ENCODE measurements around the gene RRM2. TPM values are rescaled to one million over a fixed set of nuclear protein-coding genes. Genes with fewer than 3 reads are reported as not detected.

RRM2 gene
- total RNA-seq, 4 donors from 2014 or later: 0.40 to 3.2 (median 2.0) TPM

DNA sequence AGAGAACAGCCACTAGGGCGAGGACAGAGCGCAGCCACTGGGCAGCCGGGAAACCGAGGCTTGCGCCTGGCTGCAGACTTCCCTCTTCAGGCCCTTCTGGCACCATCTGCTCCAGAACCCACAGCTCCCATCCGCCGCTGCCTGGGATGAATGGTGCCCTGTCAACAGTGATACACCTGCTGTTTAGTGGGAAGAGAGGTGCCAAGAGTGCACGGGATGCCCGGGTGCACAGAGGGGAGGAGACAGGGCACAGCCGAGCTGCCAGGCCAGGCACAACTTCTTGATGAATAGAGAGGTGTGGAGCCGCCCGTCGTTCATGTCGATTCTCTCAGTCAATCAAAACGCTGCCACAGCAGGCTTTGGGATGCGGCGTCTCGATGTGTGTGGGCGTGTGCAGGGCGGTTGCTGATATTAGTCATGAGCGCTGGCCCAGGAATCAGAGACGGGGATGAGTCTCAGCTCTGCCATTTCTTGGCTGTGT lies 39.5 kb downstream of the RRM2 start:
- no peaks in the 10 kb centered on the region for H3K27me3 ChIP-seq
- TF ChIP-seq POLR2A (IDR thresholded peaks at IDR 0.05) (no peak), EP300 (IDR thresholded peaks at IDR 0.05) (no peak), POLR2AphosphoS5 (IDR thresholded peaks at IDR 0.05) (no peak)
- TF ChIP-seq, protein P1, sequence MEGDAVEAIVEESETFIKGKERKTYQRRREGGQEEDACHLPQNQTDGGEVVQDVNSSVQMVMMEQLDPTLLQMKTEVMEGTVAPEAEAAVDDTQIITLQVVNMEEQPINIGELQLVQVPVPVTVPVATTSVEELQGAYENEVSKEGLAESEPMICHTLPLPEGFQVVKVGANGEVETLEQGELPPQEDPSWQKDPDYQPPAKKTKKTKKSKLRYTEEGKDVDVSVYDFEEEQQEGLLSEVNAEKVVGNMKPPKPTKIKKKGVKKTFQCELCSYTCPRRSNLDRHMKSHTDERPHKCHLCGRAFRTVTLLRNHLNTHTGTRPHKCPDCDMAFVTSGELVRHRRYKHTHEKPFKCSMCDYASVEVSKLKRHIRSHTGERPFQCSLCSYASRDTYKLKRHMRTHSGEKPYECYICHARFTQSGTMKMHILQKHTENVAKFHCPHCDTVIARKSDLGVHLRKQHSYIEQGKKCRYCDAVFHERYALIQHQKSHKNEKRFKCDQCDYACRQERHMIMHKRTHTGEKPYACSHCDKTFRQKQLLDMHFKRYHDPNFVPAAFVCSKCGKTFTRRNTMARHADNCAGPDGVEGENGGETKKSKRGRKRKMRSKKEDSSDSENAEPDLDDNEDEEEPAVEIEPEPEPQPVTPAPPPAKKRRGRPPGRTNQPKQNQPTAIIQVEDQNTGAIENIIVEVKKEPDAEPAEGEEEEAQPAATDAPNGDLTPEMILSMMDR (IDR thresholded peaks at IDR 0.05): no peak
- ATAC-seq: no peak
- H3K27ac ChIP-seq: no peak overlapping the region
- 60 to 83% methylated on average over 1 to 8 of the region's 22 CpGs for WGBS, 2 donors (ENCODE audit: low coverage in 1 of 2)
- no peaks in the 10 kb centered on the region for H3K9me3 ChIP-seq
- H3K4me3 ChIP-seq: no peak overlapping the region
- no peaks in the 10 kb centered on the region for H3K36me3 ChIP-seq
- peaks cover 0 to 4% (median 0%) of the 10 kb centered on the region in 3 donors for H3K4me1 ChIP-seq

DNA sequence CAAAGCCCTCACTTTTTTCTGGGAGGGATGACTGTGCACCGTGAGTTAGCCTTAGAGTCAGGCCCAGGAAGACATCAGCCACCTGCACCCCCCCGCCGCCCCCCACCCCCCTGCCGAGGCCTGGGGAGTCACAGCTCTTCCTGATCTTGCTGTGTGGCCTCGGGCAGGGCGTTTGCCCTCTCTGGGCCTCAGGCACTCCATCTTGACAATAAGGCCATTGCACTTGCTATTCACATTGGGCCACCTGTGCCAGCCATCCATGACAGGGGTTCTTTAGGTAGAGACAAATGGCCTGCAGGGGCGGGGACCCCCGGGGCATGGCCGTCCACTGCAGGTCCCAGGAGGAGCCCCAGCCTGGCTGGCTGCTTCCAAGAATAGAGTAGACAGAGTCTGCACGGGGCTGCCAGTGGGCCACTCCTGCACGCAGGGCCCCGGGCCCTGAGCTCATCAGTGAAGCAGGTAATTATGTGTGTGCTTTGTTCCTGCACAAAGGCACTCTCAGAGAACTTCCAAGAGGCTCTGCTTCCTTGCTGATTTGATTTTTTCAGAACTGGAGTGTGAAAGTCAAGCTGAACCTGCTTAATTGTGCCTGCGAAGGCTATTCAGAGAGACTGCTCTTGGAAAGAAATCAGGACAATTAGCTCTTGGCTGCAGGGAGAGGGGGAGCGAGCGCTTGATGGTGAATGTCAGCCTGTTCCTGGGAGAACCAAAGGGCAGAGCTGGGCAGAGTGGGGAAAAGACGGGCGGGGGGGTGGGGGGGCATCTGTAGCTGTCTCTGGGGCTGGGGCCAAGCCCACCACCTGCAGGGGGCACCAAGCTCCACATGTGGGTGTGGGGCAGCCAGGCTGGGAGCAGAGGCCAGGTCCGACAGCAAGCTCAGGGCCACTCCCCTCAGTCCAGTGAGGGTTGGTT lies 40.3 kb downstream of the RRM2 start:
- no peaks in the 10 kb centered on the region for H3K36me3 ChIP-seq
- H3K27me3 ChIP-seq: no peaks in the 10 kb centered on the region
- 33 to 60% methylated on average over 1 to 3 of the region's 18 CpGs for WGBS, 2 donors (ENCODE audit: low coverage in 1 of 2)
- TF ChIP-seq, protein P1 (IDR thresholded peaks at IDR 0.05): peak in 1 of 4 experiments; percentile 21
- TF ChIP-seq POLR2A (IDR thresholded peaks at IDR 0.05): no peak
- no peaks in the 10 kb centered on the region for H3K9me3 ChIP-seq
- no peak overlapping the region for H3K4me3 ChIP-seq
- H3K27ac ChIP-seq: no peak overlapping the region
- peaks cover 0 to 4% (median 0%) of the 10 kb centered on the region in 3 donors for H3K4me1 ChIP-seq
- no peak for ATAC-seq

DNA sequence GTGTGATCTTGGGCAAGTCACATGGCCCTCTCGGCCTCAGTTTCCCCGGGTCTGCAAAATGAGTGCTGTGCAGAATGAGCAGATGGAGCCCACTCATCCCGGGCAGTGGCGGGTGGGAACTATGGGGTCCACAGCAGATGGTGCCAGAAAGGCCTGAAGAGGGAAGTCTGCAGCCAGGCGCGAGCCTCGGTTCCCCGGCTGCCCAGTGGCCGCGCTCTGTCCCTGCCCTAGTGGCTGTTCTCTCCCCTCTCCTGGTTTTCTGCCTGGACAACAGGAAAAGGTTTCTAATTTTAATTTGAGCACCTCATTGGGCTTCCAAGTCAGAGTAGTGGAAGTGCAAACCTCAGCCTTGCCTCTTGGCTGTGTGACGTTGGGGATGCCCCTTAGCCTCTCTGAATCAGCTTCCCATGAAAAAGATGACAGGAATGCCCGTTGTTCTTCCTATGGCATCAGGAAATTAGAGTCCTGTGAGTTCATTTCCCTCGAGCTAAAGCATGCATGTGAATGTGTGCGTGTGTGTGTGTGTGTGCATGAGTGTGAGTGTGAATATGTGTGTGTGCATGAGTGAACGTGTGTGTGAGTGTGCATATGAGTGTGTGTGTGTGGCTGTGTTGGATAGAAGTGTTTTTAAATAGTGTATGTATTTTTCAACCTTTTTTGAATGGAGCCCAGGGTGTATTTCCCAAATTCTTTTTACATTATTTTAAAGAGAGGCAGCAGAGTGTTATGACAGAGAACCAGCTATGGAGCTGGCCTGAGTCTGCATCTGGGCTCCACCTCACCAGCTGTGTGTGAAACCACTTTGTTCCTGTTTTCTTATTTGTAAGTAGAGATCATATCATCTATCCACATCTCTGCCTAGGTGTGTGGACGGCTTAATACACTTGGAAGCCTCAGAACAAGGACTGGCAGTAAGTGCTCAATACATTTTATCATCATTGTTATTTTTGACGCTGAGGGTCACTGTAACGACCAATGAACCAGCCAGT lies 41.3 kb downstream of the RRM2 start:
- Histone ChIP-seq H3K4me3 (no peak overlapping the region), H3K9me3 (no peaks in the 10 kb centered on the region), H3K27me3 (no peaks in the 10 kb centered on the region), H3K4me1 (peaks cover 0 to 4% (median 0%) of the 10 kb centered on the region in 3 donors), H3K36me3 (no peaks in the 10 kb centered on the region), H3K27ac (no peak overlapping the region)
- WGBS, 2 donors (ENCODE audit: low coverage in 1 of 2): 81 to 90% methylated on average over 2 to 10 of the region's 18 CpGs
- no peak for ATAC-seq
- TF ChIP-seq POLR2AphosphoS5 (IDR thresholded peaks at IDR 0.05) (no peak), POLR2A (IDR thresholded peaks at IDR 0.05) (no peak), EP300 (IDR thresholded peaks at IDR 0.05) (no peak)
- TF ChIP-seq, protein P1 (IDR thresholded peaks at IDR 0.05): no peak

GRCh38 chr2:10164601-10165000 lies 42.1 kb downstream of the RRM2 start:
- no peaks in the 10 kb centered on the region for H3K9me3 ChIP-seq
- H3K36me3 ChIP-seq: no peaks in the 10 kb centered on the region
- 86 to 100% methylated on average over 2 of the region's 8 CpGs for WGBS, 2 donors (ENCODE audit: low coverage in 1 of 2)
- TF ChIP-seq, protein P1 (IDR thresholded peaks at IDR 0.05): no peak
- no peak for TF ChIP-seq POLR2AphosphoS5 (IDR thresholded peaks at IDR 0.05)
- TF ChIP-seq EP300 (IDR thresholded peaks at IDR 0.05): no peak
- no peak for TF ChIP-seq POLR2A (IDR thresholded peaks at IDR 0.05)
- no peak for ATAC-seq
- H3K27ac ChIP-seq: no peak overlapping the region
- no peak overlapping the region for H3K4me3 ChIP-seq
- peaks cover 0 to 4% (median 0%) of the 10 kb centered on the region in 3 donors for H3K4me1 ChIP-seq
- no peaks in the 10 kb centered on the region for H3K27me3 ChIP-seq

Data from gastroesophageal sphincter (tissue), 4 donors.